Caco-2 (cell line): Measurements from ENCODE around the gene NAT9. TPM values are rescaled to one million over a fixed set of nuclear protein-coding genes. Genes with fewer than 3 reads are reported as not detected.

Experiments used
- BruUV-seq: library from RNA; stranded (reverse); fragments of 400-500 nt; replicated peaks from 2 replicates; lab custom pipeline; 2021; lab: Mats Ljungman, UMichigan
- CTCF ChIA-PET: fragments of 300-600 bp; sonication (Branson Sonifier 250); formaldehyde crosslinking; loops from one replicate; lab custom pipeline; 2022; ENCODE audit warnings: antibody characterized with exemption; lab: Charles Lee
- POLR2A ChIA-PET: fragments of 300-600 bp; sonication (Branson Sonifier 250); formaldehyde crosslinking; loops from one replicate; lab custom pipeline; 2022; ENCODE audit warnings: antibody characterized with exemption; lab: Charles Lee
- DNase-seq, 2 experiments: peaks; one replicate each; pipeline versions ENCODE4 v3.0.0 to v3.0.0-alpha.2; 2020 to 2022
- H3K27me3 ChIP-seq: replicated peaks from 2 replicates; pipeline ENCODE4 v1.6.0; 2011; ENCODE audit warnings: low read length; ENCODE audit not compliant: control insufficient read depth, insufficient read depth
- H3K36me3 ChIP-seq: 2 replicates; pipeline ENCODE4 v1.5.1; 2011; ENCODE audit warnings: low read length; ENCODE audit not compliant: control insufficient read depth, insufficient read depth
- H3K4me1 ChIP-seq: fragments of 250-450 bp; sonication (Bioruptor Pico); 2 replicates; pipeline ENCODE4 v1.5.1; 2020; ENCODE audit warnings: mild to moderate bottlenecking
- H3K4me3 ChIP-seq: 2 replicates; pipeline ENCODE4 v1.5.1; 2011; ENCODE audit warnings: low read depth, mild to moderate bottlenecking, control low read depth, low read length
- H3K9me3 ChIP-seq: fragments of 250-450 bp; sonication (Bioruptor Pico); 2 replicates; pipeline ENCODE4 v1.5.1; 2020; ENCODE audit warnings: mild to moderate bottlenecking, moderate library complexity
- H3K27ac Mint-ChIP-seq: one replicate; pipeline ENCODE4 v1.8.0; 2022; ENCODE audit warnings: mixed read lengths; ENCODE audit not compliant: unreplicated experiment
- H3K27me3 Mint-ChIP-seq: one replicate; pipeline ENCODE4 v1.8.0; 2022; ENCODE audit warnings: mixed read lengths; ENCODE audit not compliant: insufficient read depth, unreplicated experiment
- H3K36me3 Mint-ChIP-seq: one replicate; pipeline ENCODE4 v1.8.0; 2022; ENCODE audit warnings: mild to moderate bottlenecking, mixed read lengths; ENCODE audit not compliant: insufficient read depth, unreplicated experiment
- H3K4me1 Mint-ChIP-seq: one replicate; pipeline ENCODE4 v1.8.0; 2022; ENCODE audit warnings: low read depth, mixed read lengths; ENCODE audit not compliant: unreplicated experiment
- H3K4me3 Mint-ChIP-seq: one replicate; pipeline ENCODE4 v1.8.0; 2022; ENCODE audit warnings: mild to moderate bottlenecking, moderate library complexity, mixed read lengths; ENCODE audit not compliant: unreplicated experiment
- H3K9me3 Mint-ChIP-seq: one replicate; pipeline ENCODE4 v1.8.0; 2022; ENCODE audit warnings: mixed read lengths; ENCODE audit not compliant: unreplicated experiment
- intact Hi-C: fragments of 100-400 bp; cut with micrococcal nuclease; formaldehyde crosslinking; loops from one replicate; pipeline ENCODE4 v1.10.0; 2022; ENCODE audit not compliant: unreplicated experiment
- total RNA-seq: library from RNA; stranded (reverse); gene quantifications from 2 replicates; pipeline ENCODE4 v1.2.3, GENCODE V29; 2022
- TF ChIP-seq, protein P1 (sequence below), 2 experiments: fragments of 200-600 bp in 1 of 2; IDR thresholded peaks; 1 replicate in 1 of 2; 2 replicates in 1 of 2; pipeline versions ENCODE4 v1.5.1 to v1.8.0; 2011 to 2022; ENCODE audit warnings: antibody characterized with exemption in 1 of 2, control low read depth in 1 of 2, inconsistent platforms in 1 of 2, low read depth in 1 of 2, low read length in 1 of 2, mild to moderate bottlenecking in 1 of 2, moderate library complexity in 1 of 2; ENCODE audit not compliant: insufficient read depth in 1 of 2, severe bottlenecking in 1 of 2, unreplicated experiment in 1 of 2

Gene NAT9
- total RNA-seq, 1 experiment from 2014 or later = 84.5 TPM

DNA sequence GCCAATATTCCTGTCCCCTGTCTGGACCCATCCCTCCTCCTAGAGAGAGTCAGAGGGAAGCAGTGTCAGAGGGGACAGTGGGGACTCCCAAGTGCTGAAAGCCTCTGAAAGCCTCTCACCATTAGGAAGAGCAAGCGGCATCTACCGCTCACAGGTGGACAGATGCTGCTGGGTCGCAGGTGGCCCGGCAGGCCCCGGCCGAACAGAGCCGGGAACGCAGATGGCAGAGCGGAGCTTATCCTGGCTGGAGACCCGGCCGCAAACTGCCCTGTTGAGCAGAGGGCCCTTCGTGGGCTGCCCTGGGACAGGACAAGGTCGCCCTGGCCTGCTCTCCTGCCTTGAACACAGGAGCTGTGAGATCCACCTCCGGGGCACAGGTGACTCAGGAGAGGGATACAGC is 23.0 kb upstream of the NAT9 start:
- Histone ChIP-seq H3K4me3 (no peak overlapping the region), H3K36me3 (peaks cover 1% of the 10 kb centered on the region; the same call in 1 of the 2 replicates), H3K9me3 (no peaks in the 10 kb centered on the region), H3K27me3 (no peaks in the 10 kb centered on the region), H3K4me1 (no peaks in the 10 kb centered on the region)
- intact Hi-C loops = no loop called here
- no peak overlapping the region for H3K27ac Mint-ChIP-seq
- H3K9me3 Mint-ChIP-seq = no peaks in the 10 kb centered on the region
- TF ChIP-seq, protein P1, sequence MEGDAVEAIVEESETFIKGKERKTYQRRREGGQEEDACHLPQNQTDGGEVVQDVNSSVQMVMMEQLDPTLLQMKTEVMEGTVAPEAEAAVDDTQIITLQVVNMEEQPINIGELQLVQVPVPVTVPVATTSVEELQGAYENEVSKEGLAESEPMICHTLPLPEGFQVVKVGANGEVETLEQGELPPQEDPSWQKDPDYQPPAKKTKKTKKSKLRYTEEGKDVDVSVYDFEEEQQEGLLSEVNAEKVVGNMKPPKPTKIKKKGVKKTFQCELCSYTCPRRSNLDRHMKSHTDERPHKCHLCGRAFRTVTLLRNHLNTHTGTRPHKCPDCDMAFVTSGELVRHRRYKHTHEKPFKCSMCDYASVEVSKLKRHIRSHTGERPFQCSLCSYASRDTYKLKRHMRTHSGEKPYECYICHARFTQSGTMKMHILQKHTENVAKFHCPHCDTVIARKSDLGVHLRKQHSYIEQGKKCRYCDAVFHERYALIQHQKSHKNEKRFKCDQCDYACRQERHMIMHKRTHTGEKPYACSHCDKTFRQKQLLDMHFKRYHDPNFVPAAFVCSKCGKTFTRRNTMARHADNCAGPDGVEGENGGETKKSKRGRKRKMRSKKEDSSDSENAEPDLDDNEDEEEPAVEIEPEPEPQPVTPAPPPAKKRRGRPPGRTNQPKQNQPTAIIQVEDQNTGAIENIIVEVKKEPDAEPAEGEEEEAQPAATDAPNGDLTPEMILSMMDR (IDR thresholded peaks at IDR 0.05; ENCODE audit: insufficient read depth in 1 of 2, low read depth in 1 of 2, low read length in 1 of 2, severe bottlenecking in 1 of 2, unreplicated experiment in 1 of 2) = no peak
- ChIA-PET POLR2A (no interaction called here), CTCF (interaction anchor here (0.6 kb wide), 1 partner anchor 82 kb away, joined by 3 read pairs; no protein-coding TSS in a partner anchor)
- H3K36me3 Mint-ChIP-seq = peaks cover 9% of the 10 kb centered on the region
- no peaks in the 10 kb centered on the region for H3K4me1 Mint-ChIP-seq
- no TSS peak for BruUV-seq
- no peak overlapping the region for H3K4me3 Mint-ChIP-seq
- no peak for DNase-seq
- H3K27me3 Mint-ChIP-seq = no peaks in the 10 kb centered on the region

GRCh38 chr17:74798239-74798707 is 22.1 kb upstream of the NAT9 start:
- H3K36me3 ChIP-seq = peaks cover 1% of the 10 kb centered on the region; the same call in 1 of the 2 replicates
- BruUV-seq = no TSS peak
- POLR2A ChIA-PET = no interaction called here

DNA sequence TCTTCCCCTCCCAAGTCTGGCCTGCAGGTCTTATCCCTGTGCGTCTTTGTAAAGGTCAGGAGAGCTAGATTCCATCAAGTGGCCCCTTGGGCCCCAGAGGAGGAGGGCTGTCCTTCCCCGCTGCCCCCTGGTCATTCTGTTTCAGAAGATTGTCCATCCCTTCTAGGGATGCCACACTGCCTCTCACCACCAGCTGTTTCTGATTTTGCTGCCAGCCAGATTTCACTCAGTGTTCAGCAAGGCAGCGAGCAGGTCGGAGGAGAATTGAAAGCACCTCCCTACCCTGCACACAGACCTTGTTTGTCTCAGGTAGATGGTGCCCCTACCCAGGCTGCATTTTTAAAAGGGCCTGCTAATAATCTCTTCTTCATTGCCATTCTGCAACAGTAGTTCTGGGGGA is 21.7 kb upstream of the NAT9 start:
- Mint-ChIP-seq H3K4me3 (no peak overlapping the region), H3K27me3 (no peaks in the 10 kb centered on the region), H3K9me3 (no peaks in the 10 kb centered on the region), H3K4me1 (no peaks in the 10 kb centered on the region), H3K36me3 (peaks cover 9% of the 10 kb centered on the region), H3K27ac (no peak overlapping the region)
- DNase-seq = no peak
- TF ChIP-seq, protein P1 (IDR thresholded peaks at IDR 0.05; ENCODE audit: insufficient read depth in 1 of 2, low read depth in 1 of 2, low read length in 1 of 2, severe bottlenecking in 1 of 2, unreplicated experiment in 1 of 2) = no peak
- no peaks in the 10 kb centered on the region for H3K4me1 ChIP-seq
- no peaks in the 10 kb centered on the region for H3K9me3 ChIP-seq
- peaks cover 1% of the 10 kb centered on the region; the same call in 1 of the 2 replicates for H3K36me3 ChIP-seq
- H3K4me3 ChIP-seq = no peak overlapping the region
- ChIA-PET CTCF (interaction anchor here (0.5 kb wide), 1 partner anchor 547 kb away, joined by 3 read pairs; no protein-coding TSS in a partner anchor), POLR2A (no interaction called here)
- intact Hi-C loops = no loop called here
- no TSS peak for BruUV-seq
- H3K27me3 ChIP-seq = no peaks in the 10 kb centered on the region

More at GRCh38 chr17:74798239-74798707, 22.1 kb upstream of the NAT9 start:
- TF ChIP-seq, protein P1 (IDR thresholded peaks at IDR 0.05; ENCODE audit: insufficient read depth in 1 of 2, low read depth in 1 of 2, low read length in 1 of 2, severe bottlenecking in 1 of 2, unreplicated experiment in 1 of 2) = no peak
- Histone ChIP-seq H3K27me3 (no peaks in the 10 kb centered on the region), H3K4me1 (no peaks in the 10 kb centered on the region), H3K9me3 (no peaks in the 10 kb centered on the region), H3K4me3 (no peak overlapping the region)
- intact Hi-C loops = no loop called here
- no peak for DNase-seq
- H3K9me3 Mint-ChIP-seq = no peaks in the 10 kb centered on the region
- H3K4me1 Mint-ChIP-seq = no peaks in the 10 kb centered on the region
- H3K27me3 Mint-ChIP-seq = no peaks in the 10 kb centered on the region
- H3K4me3 Mint-ChIP-seq = no peak overlapping the region
- peaks cover 9% of the 10 kb centered on the region for H3K36me3 Mint-ChIP-seq
- CTCF ChIA-PET = interaction anchor here (0.6 kb wide), 1 partner anchor 81 kb away, joined by 3 read pairs; no protein-coding TSS in a partner anchor
- no peak overlapping the region for H3K27ac Mint-ChIP-seq
